Erythroblast (primary cell): ENCODE data around the gene PCNX1.

Experiments used
- DNase-seq, 2 experiments: peaks; one replicate each; lab custom pipeline; 2025; lab: John Stamatoyannopoulos, UW
- GATA1 ChIP-seq: IDR thresholded peaks from 2 replicates; pipeline ENCODE4 v1.6.1; 2011; ENCODE audit warnings: low read depth, mild to moderate bottlenecking, control low read depth, low read length, moderate library complexity
- POLR2A ChIP-seq: IDR thresholded peaks from 2 replicates; pipeline ENCODE4 v1.6.1; 2011; ENCODE audit warnings: mild to moderate bottlenecking, low read length

PCNX1 gene

DNA sequence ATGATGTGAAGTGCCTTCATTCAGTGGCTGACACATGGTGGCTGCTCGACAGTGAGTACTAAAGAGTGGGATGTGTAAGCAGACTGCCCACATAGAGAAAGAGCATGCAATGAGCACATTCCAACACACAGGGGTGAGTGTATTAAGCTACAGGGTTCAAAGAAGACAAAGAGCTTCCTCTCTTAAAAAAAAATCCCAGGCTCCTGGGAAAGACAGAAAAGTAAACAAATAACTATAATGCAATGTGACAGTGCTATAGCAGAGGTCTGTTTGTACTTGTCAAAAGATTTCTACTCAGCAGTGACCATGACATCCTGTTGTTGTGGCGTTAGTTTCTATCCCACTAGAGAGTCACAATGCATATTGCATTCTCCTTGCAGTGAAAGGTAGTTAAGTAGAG is 12.4 kb upstream of the PCNX1 start:
- no peak for DNase-seq
- TF ChIP-seq POLR2A = no peak
- no peak for TF ChIP-seq GATA1

DNA sequence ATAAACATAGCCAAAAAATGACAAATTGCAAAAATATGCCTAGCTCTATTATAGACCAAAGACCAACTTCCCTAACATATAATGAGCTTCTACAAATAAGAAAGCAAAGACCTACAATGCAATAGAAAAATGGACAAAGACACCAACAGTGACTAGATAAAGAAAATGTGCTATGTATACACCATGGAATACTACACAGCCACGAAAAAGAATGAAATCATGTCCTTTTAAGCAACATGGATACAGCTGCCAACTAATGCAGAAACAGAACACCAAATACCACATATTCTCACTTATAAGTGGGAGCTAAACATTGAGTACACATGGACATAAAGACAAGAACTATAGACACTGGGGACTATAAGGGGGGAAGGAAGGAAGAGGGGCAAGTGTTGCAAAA is 10.9 kb upstream of the PCNX1 start:
- no peak for TF ChIP-seq GATA1
- no peak for TF ChIP-seq POLR2A
- DNase-seq = no peak

- TF ChIP-seq POLR2A (no peak), GATA1 (no peak)
- DNase-seq = no peak
Observed at GRCh38 chr14:70896981-70897380, 10.3 kb upstream of the PCNX1 start.

DNA sequence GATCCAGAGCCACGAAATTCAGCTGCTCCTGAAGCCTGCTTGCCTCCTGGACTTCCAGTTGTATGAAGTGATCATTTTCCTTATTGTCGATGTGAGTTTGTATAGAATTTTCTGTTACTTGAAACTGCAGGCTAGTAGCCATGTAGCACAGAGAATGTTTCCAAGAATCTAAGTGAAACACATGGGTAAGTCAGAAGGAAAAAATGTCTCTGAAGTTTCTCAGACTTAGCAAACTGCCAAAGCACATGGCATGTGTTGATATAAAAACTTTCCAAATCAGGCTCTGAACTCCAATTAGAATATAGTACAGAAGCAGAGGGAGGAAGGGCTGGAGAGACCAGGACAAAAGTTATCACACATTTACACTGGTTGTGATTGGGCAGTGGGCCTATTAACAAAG is 9.8 kb upstream of the PCNX1 start:
- TF ChIP-seq GATA1 (no peak), POLR2A (no peak)
- no peak for DNase-seq

DNA sequence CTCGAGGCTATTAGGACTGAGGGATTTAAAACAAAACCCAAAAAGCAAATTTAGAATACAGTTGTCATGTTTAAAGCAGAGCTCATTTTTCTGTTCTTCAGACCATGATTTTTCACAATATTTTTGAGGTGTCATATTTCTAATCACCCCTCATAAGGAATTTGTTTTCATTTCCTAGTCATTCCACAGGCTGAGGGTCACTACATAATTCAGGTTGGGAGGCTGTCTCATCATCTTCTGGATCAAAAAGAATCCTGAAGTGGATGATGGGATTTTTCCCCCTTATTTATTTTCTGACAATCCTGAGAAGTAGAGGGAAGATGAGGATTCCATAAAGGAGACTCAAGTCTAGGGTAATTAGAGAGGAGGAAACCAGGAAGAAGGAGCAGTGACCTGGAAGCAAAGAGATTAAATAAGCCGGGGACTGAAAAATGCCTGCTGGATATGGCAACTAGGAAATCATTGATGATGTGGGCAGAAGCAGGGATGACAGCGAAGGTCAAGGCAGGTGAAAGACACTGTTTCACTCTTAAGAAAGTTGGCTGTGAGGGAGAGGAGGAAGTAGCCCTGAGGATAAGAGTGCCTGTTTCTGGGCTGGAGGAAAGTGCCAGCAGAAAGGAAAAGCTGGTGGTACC is 9.0 kb upstream of the PCNX1 start:
- no peak for DNase-seq
- no peak for TF ChIP-seq GATA1
- no peak for TF ChIP-seq POLR2A

GRCh38 chr14:70901269-70901668 is 6.0 kb upstream of the PCNX1 start:
- no peak for DNase-seq
- no peak for TF ChIP-seq GATA1
- TF ChIP-seq POLR2A = no peak

- no peak for TF ChIP-seq POLR2A
- TF ChIP-seq GATA1 = no peak
- DNase-seq = no peak
Observed at GRCh38 chr14:70902184-70902583, 5.1 kb upstream of the PCNX1 start.

DNA sequence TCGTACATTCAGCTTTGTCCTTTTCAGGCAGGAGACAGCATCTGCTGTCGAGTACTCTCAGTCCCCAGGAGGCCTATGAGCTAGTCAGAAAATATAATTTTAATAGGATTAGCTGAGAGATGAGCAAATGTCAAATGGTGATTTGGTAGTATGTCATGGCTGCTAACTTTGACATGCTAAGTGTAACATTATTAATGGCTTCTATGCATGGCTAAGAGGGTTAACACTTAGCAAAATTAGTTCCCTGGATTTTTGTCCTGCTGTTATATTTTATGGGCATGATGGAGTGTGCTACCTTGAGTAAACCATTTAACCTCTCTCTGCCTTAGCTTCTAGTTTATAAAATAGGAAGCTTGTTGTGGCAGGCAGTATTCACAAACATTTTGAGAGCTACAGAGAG is 2.9 kb upstream of the PCNX1 start:
- no peak for DNase-seq
- TF ChIP-seq POLR2A (no peak), GATA1 (no peak)

GRCh38 chr14:70905301-70905700 is 2.0 kb upstream of the PCNX1 start:
- no peak for DNase-seq
- TF ChIP-seq POLR2A (no peak), GATA1 (no peak)

DNA sequence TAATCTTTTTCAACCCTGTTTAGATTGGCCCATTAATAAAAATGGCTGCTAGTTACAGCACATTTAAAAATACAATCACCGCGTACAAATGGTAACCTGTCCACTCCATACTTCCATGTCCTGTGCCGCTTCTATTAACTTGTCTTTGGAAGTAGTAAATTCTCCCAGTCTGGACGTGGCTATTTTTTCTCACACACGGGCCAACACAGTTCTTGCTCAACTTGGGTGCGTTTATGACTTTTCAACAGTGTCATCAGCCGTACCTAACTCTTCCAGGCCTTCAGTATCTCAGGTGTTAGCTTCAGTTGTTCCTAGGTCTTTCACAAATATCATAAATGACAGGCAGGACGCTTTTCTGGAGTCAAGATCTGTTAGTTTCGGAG is 475 bp upstream of the PCNX1 start:
- TF ChIP-seq POLR2A (no peak), GATA1 (no peak)
- DNase-seq = no peak

DNA sequence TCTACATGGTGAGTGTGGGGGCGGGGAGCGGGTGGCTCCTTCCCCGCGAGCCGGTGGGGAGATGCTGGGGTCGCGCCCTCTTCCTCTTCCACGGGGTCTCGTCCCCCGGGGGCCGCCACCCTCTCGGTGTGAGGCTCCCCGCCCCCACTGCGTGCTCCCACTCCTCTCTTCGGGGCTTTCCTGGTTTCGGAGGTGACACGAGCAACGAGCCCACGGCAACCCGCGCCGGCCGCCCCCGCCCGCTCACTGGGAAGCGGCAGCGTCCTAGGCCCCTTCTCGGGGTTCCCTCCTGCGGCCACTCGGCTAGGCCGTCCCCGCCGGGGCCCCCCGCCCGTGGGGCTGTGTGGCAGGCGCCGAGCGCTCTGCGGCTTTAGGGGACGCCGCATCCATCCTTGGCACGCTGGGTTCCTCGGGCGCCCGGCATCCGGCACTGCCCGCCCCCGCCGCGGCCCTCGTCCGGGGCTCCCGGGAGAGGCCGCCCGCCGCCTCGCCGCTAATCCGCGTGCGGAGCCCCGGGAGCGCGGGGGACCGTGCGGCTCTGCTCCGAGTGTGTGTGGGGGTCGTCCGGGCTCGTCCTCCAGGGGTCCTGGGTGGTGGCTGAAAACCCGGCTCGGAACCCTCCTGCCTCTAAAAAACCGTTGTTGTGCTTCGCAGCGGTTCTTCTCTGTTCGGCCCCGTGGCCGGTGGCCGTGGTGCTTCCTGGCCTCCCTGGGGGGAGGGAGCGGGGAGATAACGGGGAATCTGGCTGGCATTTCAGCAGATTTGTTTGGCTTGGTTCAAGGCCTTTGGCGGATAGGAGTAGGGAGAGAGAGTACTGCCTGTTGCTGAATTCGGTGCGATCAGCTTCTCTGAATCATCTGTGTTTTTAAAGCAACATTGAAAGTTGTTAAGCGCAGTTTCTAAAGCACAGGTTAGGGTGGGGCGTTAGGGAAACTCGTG is 1.0 kb downstream of the PCNX1 start:
- no peak for TF ChIP-seq POLR2A
- no peak for TF ChIP-seq GATA1
- peak; percentile 12 to 32 for DNase-seq

GRCh38 chr14:70908935-70909641 is 1.8 kb downstream of the PCNX1 start:
- DNase-seq = no peak
- no peak for TF ChIP-seq GATA1
- no peak for TF ChIP-seq POLR2A

GRCh38 chr14:70909733-70910614 is 2.7 kb downstream of the PCNX1 start:
- DNase-seq = no peak
- TF ChIP-seq GATA1 (no peak), POLR2A (no peak)

DNA sequence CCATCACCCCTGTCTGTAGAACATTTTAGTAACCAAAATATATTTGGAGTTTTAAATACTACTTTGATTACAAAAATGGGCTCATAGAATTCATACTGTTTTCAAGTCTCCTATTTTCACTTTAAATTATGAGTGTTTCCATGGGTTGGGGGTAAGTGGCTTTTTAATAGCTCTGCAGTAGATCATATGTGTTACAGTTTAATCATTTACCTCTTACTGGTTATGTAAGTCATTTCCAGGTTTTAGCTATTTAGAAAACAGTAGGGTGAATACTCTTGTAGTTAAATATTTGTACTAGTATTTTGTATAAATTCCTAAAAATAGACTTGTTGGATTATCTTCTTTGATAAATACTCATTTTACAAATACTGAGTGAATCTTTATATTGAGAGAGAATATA is 8.2 kb downstream of the PCNX1 start:
- DNase-seq = no peak
- TF ChIP-seq GATA1 = no peak
- no peak for TF ChIP-seq POLR2A

DNA sequence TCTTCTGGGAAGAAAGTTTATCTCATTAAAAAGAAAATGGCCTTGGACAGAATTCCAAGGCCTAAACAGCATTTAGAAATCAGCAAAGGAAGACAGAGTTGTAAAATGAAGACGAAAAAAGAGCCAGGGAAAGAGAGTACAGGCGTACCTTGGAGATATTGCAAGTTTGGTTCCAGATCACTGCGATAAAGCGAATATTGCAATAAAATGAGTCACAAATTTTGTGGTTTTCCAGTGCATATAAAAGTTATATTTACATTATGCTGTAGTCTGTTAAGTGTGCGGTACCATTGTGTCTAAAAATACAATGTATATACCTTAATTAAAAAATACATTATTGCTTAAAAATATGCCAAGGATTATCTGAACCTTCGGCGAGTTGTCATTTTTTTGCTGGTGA is 9.0 kb downstream of the PCNX1 start:
- TF ChIP-seq POLR2A = no peak
- TF ChIP-seq GATA1 = no peak
- DNase-seq = no peak
